WTC11 (cell line): Measurements from ENCODE around the gene GPN2. TPM values are rescaled to one million over a fixed set of nuclear protein-coding genes. Genes with fewer than 3 reads are reported as not detected.

Experiments used
- ELF4 ChIP-seq: sonication (generic); formaldehyde crosslinking; IDR thresholded peaks from 2 replicates; pipeline ENCODE4 v1.8.1; 2022; ENCODE audit warnings: low read depth, mild to moderate bottlenecking, moderate library complexity, missing genetic modification reagents
- FOXJ3 ChIP-seq: sonication (generic); formaldehyde crosslinking; IDR thresholded peaks from 2 replicates; pipeline ENCODE4 v1.9.0; 2021; ENCODE audit warnings: missing genetic modification reagents, mild to moderate bottlenecking, borderline replicate concordance
- FOXK1 ChIP-seq: sonication (generic); formaldehyde crosslinking; IDR thresholded peaks from 2 replicates; pipeline ENCODE4 v1.8.0; 2022; ENCODE audit warnings: mild to moderate bottlenecking, moderate library complexity, missing genetic modification reagents
- FOXP1 ChIP-seq: sonication (generic); formaldehyde crosslinking; IDR thresholded peaks from 2 replicates; pipeline ENCODE4 v1.8.0; 2022; ENCODE audit warnings: missing genetic modification reagents, mild to moderate bottlenecking, moderate library complexity, borderline replicate concordance
- IRF1 ChIP-seq: sonication (generic); formaldehyde crosslinking; IDR thresholded peaks from 2 replicates; pipeline ENCODE4 v1.8.0; 2023; ENCODE audit warnings: missing genetic modification reagents
- IRF2 ChIP-seq: sonication (generic); formaldehyde crosslinking; IDR thresholded peaks from 2 replicates; pipeline ENCODE4 v1.8.0; 2022; ENCODE audit warnings: low read depth, missing genetic modification reagents, borderline replicate concordance
- JUN ChIP-seq: sonication (generic); formaldehyde crosslinking; IDR thresholded peaks from 2 replicates; pipeline ENCODE4 v1.8.0; 2023; ENCODE audit warnings: mild to moderate bottlenecking, missing genetic modification reagents
- MAX ChIP-seq: sonication (generic); formaldehyde crosslinking; IDR thresholded peaks from 2 replicates; pipeline ENCODE4 v1.8.0; 2022; ENCODE audit warnings: mild to moderate bottlenecking, missing genetic modification reagents
- MXD4 ChIP-seq: fragments of 250-450 bp; sonication (Bioruptor Pico); IDR thresholded peaks from 2 replicates; pipeline ENCODE4 v1.8.0; 2021; ENCODE audit warnings: mild to moderate bottlenecking, moderate library complexity, borderline replicate concordance
- NFE2L1 ChIP-seq: sonication (generic); formaldehyde crosslinking; IDR thresholded peaks from 2 replicates; pipeline ENCODE4 v1.8.1; 2023; ENCODE audit warnings: missing genetic modification reagents
- OVOL2 ChIP-seq: fragments of 250-450 bp; sonication (Bioruptor Pico); IDR thresholded peaks from 2 replicates; pipeline ENCODE4 v1.9.0; 2021; ENCODE audit warnings: mild to moderate bottlenecking, borderline replicate concordance
- SMAD4 ChIP-seq: sonication (generic); formaldehyde crosslinking; IDR thresholded peaks from 2 replicates; pipeline ENCODE4 v1.8.0; 2022; ENCODE audit warnings: mild to moderate bottlenecking, missing genetic modification reagents
- SP1 ChIP-seq: sonication (generic); formaldehyde crosslinking; conservative IDR thresholded peaks from 2 replicates; pipeline ENCODE4 v1.8.1; 2022; ENCODE audit warnings: missing genetic modification reagents
- TCF7 ChIP-seq: sonication (generic); formaldehyde crosslinking; IDR thresholded peaks from 2 replicates; pipeline ENCODE4 v1.8.0; 2022; ENCODE audit warnings: mild to moderate bottlenecking, low read depth, missing genetic modification reagents, moderate library complexity
- TEAD1 ChIP-seq: sonication (generic); formaldehyde crosslinking; IDR thresholded peaks from 2 replicates; pipeline ENCODE4 v1.8.0; 2022; ENCODE audit warnings: mild to moderate bottlenecking, missing genetic modification reagents
- TEAD4 ChIP-seq: sonication (generic); formaldehyde crosslinking; IDR thresholded peaks from 2 replicates; pipeline ENCODE4 v1.8.0; 2022; ENCODE audit warnings: mild to moderate bottlenecking, missing genetic modification reagents
- ZNF263 ChIP-seq: sonication (generic); formaldehyde crosslinking; IDR thresholded peaks from 2 replicates; pipeline ENCODE4 v1.8.1; 2022; ENCODE audit warnings: low read depth, mild to moderate bottlenecking, moderate library complexity, missing genetic modification reagents
- ZNF396 ChIP-seq: fragments of 250-450 bp; sonication (Bioruptor Pico); IDR thresholded peaks from 2 replicates; pipeline ENCODE4 v1.8.0; 2021; ENCODE audit warnings: mild to moderate bottlenecking, moderate library complexity, borderline replicate concordance
- ZNF671 ChIP-seq: fragments of 250-450 bp; sonication (Bioruptor Pico); IDR thresholded peaks from 2 replicates; pipeline ENCODE4 v1.8.0; 2021; ENCODE audit warnings: mild to moderate bottlenecking
- total RNA-seq: library from RNA; stranded (reverse); gene quantifications from 3 replicates; pipeline ENCODE4 v1.2.3, GENCODE V29; 2021
- TF ChIP-seq, protein P1 (sequence below): sonication (generic); formaldehyde crosslinking; IDR thresholded peaks from 2 replicates; pipeline ENCODE4 v1.8.0; 2022; ENCODE audit warnings: missing genetic modification reagents
- TF ChIP-seq, protein P2 (sequence below): fragments of 250-450 bp; sonication (Bioruptor Pico); IDR thresholded peaks from 2 replicates; pipeline ENCODE4 v1.9.0; 2021; ENCODE audit warnings: mild to moderate bottlenecking, borderline replicate concordance
- TF ChIP-seq, protein P3 (sequence below): sonication (generic); formaldehyde crosslinking; IDR thresholded peaks from 2 replicates; pipeline ENCODE4 v1.8.1; 2022; ENCODE audit warnings: low read depth, missing genetic modification reagents, borderline replicate concordance
- TF ChIP-seq, protein P4 (sequence below): fragments of 250-450 bp; sonication (Bioruptor Pico); IDR thresholded peaks from 2 replicates; pipeline ENCODE4 v1.9.0; 2021; ENCODE audit warnings: mild to moderate bottlenecking
- TF ChIP-seq, protein P5 (sequence below): sonication (generic); formaldehyde crosslinking; conservative IDR thresholded peaks from 2 replicates; pipeline ENCODE4 v1.8.1; 2023; ENCODE audit warnings: mild to moderate bottlenecking, low read depth, missing genetic modification reagents, moderate library complexity

The GPN2 gene
- total RNA-seq, 1 experiment from 2014 or later: 38.5 TPM

DNA sequence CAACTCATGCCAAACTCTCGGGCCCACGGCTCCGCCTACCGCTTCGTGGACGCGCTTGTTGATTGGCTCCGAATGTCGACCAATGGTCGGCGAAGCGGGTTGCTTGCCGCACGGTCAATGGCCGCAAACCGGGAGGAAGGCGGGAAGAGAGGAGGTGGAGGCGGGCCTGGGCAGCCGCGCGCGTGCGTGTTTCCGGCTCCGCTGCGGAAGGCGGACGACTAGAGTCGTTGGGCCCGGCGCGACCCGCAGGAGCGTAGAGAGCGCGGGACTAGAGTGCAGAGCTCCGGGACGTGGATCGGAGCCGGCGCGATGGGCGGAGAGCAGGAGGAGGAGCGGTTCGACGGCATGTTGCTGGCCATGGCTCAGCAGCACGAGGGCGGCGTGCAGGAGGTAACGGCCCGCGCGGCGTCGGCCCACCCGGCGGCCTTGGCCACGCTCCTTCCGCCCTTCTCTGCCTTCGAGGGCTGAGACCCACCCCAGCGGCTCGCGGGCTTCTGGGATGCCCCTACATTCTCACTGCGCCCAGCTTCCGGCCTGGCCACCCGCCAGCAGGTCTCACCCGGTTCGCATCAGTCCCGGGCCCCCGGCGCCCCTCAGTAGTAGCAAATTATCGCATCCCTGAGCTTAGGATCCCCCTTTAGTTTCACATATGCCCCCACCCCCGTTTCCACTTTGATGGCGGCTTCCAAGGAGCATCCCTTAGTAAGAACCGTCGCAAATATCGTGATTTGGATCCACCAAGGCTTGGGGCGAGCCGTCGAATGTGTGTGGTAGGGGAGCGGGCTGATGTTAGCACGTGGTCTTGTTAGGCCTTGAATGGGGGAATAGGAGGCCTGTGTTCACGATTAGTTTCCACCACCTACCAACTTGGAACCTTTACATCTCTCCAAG lies 31.7 kb upstream of the GPN2 start, which contains the start of gene NUDC (continued):
- TF ChIP-seq, protein P1, sequence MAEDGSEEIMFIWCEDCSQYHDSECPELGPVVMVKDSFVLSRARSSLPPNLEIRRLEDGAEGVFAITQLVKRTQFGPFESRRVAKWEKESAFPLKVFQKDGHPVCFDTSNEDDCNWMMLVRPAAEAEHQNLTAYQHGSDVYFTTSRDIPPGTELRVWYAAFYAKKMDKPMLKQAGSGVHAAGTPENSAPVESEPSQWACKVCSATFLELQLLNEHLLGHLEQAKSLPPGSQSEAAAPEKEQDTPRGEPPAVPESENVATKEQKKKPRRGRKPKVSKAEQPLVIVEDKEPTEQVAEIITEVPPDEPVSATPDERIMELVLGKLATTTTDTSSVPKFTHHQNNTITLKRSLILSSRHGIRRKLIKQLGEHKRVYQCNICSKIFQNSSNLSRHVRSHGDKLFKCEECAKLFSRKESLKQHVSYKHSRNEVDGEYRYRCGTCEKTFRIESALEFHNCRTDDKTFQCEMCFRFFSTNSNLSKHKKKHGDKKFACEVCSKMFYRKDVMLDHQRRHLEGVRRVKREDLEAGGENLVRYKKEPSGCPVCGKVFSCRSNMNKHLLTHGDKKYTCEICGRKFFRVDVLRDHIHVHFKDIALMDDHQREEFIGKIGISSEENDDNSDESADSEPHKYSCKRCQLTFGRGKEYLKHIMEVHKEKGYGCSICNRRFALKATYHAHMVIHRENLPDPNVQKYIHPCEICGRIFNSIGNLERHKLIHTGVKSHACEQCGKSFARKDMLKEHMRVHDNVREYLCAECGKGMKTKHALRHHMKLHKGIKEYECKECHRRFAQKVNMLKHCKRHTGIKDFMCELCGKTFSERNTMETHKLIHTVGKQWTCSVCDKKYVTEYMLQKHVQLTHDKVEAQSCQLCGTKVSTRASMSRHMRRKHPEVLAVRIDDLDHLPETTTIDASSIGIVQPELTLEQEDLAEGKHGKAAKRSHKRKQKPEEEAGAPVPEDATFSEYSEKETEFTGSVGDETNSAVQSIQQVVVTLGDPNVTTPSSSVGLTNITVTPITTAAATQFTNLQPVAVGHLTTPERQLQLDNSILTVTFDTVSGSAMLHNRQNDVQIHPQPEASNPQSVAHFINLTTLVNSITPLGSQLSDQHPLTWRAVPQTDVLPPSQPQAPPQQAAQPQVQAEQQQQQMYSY: peak; percentile 52
- TF ChIP-seq, protein P2, sequence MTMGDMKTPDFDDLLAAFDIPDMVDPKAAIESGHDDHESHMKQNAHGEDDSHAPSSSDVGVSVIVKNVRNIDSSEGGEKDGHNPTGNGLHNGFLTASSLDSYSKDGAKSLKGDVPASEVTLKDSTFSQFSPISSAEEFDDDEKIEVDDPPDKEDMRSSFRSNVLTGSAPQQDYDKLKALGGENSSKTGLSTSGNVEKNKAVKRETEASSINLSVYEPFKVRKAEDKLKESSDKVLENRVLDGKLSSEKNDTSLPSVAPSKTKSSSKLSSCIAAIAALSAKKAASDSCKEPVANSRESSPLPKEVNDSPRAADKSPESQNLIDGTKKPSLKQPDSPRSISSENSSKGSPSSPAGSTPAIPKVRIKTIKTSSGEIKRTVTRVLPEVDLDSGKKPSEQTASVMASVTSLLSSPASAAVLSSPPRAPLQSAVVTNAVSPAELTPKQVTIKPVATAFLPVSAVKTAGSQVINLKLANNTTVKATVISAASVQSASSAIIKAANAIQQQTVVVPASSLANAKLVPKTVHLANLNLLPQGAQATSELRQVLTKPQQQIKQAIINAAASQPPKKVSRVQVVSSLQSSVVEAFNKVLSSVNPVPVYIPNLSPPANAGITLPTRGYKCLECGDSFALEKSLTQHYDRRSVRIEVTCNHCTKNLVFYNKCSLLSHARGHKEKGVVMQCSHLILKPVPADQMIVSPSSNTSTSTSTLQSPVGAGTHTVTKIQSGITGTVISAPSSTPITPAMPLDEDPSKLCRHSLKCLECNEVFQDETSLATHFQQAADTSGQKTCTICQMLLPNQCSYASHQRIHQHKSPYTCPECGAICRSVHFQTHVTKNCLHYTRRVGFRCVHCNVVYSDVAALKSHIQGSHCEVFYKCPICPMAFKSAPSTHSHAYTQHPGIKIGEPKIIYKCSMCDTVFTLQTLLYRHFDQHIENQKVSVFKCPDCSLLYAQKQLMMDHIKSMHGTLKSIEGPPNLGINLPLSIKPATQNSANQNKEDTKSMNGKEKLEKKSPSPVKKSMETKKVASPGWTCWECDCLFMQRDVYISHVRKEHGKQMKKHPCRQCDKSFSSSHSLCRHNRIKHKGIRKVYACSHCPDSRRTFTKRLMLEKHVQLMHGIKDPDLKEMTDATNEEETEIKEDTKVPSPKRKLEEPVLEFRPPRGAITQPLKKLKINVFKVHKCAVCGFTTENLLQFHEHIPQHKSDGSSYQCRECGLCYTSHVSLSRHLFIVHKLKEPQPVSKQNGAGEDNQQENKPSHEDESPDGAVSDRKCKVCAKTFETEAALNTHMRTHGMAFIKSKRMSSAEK: no peak
- TF ChIP-seq FOXK1 (peak; percentile 82), FOXP1 (CRISPR knock-in tag) (peak; percentile 93), IRF1 (peak; percentile 85), MAX (CRISPR knock-in tag) (peak; percentile 93), OVOL2 (CRISPR knock-in tag) (no peak), SP1 (peak; percentile 68), FOXJ3 (CRISPR knock-in tag) (no peak), ZNF263 (no peak), ZNF396 (CRISPR knock-in tag) (no peak), TEAD4 (CRISPR knock-in tag) (no peak), ZNF671 (CRISPR knock-in tag) (no peak), NFE2L1 (CRISPR knock-in tag) (peak; percentile 88), JUN (CRISPR knock-in tag) (peak; percentile 88; the same call in 1 of the 2 replicates), TEAD1 (CRISPR knock-in tag) (peak; percentile 46; the same call in 1 of the 2 replicates), ELF4 (no peak), TCF7 (CRISPR knock-in tag) (no peak; the same call in 1 of the 2 replicates), MXD4 (CRISPR knock-in tag) (no peak), SMAD4 (no peak), IRF2 (CRISPR knock-in tag) (no peak)
- TF ChIP-seq, protein P3, sequence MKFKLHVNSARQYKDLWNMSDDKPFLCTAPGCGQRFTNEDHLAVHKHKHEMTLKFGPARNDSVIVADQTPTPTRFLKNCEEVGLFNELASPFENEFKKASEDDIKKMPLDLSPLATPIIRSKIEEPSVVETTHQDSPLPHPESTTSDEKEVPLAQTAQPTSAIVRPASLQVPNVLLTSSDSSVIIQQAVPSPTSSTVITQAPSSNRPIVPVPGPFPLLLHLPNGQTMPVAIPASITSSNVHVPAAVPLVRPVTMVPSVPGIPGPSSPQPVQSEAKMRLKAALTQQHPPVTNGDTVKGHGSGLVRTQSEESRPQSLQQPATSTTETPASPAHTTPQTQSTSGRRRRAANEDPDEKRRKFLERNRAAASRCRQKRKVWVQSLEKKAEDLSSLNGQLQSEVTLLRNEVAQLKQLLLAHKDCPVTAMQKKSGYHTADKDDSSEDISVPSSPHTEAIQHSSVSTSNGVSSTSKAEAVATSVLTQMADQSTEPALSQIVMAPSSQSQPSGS (CRISPR knock-in tag): peak; percentile 68; the same call in 1 of the 2 replicates
- TF ChIP-seq, protein P4, sequence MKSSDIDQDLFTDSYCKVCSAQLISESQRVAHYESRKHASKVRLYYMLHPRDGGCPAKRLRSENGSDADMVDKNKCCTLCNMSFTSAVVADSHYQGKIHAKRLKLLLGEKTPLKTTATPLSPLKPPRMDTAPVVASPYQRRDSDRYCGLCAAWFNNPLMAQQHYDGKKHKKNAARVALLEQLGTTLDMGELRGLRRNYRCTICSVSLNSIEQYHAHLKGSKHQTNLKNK (CRISPR knock-in tag): no peak
- TF ChIP-seq, protein P5, sequence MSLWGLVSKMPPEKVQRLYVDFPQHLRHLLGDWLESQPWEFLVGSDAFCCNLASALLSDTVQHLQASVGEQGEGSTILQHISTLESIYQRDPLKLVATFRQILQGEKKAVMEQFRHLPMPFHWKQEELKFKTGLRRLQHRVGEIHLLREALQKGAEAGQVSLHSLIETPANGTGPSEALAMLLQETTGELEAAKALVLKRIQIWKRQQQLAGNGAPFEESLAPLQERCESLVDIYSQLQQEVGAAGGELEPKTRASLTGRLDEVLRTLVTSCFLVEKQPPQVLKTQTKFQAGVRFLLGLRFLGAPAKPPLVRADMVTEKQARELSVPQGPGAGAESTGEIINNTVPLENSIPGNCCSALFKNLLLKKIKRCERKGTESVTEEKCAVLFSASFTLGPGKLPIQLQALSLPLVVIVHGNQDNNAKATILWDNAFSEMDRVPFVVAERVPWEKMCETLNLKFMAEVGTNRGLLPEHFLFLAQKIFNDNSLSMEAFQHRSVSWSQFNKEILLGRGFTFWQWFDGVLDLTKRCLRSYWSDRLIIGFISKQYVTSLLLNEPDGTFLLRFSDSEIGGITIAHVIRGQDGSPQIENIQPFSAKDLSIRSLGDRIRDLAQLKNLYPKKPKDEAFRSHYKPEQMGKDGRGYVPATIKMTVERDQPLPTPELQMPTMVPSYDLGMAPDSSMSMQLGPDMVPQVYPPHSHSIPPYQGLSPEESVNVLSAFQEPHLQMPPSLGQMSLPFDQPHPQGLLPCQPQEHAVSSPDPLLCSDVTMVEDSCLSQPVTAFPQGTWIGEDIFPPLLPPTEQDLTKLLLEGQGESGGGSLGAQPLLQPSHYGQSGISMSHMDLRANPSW (CRISPR knock-in tag): no peak
